ENCODE results near the gene FXYD6. TPM values are rescaled to one million over a fixed set of nuclear protein-coding genes. Genes with fewer than 3 reads are reported as not detected.

FXYD6 gene
- total RNA-seq, 2 donors from 2014 or later: 0.19 TPM; not detected in 1

DNA sequence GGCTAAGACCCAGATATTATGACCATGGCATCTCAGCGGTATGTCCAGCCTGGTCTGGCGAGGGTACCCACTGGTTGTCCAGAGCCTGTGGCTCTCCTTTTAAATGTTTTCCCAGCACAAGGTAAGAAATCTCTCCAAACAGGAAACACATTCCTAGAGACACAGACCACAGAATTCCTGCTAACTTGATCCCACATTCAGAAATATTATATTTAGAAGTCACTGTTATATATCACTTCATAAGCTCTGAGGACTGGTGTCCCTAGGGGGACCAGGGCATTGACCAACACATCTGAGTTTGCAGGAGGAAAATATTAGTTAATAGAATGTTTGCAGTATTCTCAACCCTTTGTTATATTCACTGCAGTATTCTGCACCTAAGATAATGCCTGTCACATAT, 29.7 kb upstream of the FXYD6 start:
- Mint-ChIP-seq H3K9me3 (no peaks in the 10 kb centered on the region), H3K27ac (no peak overlapping the region), H3K27me3 (no peaks in the 10 kb centered on the region), H3K36me3 (ENCODE audit: low read depth) (no peaks in the 10 kb centered on the region), H3K4me3 (no peak overlapping the region), H3K4me1 (peaks cover 8% of the 10 kb centered on the region)
- ATAC-seq (replicated peaks): no peak

DNA sequence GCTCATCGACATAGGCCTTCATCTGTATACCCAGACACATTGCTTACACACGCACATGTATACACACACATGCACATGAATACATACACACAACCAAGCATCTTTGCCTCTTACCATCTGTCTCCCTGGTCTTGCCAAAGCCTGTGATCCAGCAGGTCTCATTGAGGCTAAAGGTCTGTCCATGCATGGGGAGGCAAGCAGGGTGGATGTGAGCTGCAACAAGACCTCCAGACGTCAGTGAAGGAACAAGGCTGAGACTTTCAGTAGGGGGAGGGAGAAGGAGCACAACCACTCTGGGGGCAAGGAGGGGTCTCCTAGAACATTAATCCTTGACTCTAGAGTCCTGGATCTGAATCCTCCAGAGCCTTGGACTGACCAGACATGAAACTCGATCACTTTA, 29.1 kb upstream of the FXYD6 start:
- H3K27ac Mint-ChIP-seq: no peak overlapping the region

DNA sequence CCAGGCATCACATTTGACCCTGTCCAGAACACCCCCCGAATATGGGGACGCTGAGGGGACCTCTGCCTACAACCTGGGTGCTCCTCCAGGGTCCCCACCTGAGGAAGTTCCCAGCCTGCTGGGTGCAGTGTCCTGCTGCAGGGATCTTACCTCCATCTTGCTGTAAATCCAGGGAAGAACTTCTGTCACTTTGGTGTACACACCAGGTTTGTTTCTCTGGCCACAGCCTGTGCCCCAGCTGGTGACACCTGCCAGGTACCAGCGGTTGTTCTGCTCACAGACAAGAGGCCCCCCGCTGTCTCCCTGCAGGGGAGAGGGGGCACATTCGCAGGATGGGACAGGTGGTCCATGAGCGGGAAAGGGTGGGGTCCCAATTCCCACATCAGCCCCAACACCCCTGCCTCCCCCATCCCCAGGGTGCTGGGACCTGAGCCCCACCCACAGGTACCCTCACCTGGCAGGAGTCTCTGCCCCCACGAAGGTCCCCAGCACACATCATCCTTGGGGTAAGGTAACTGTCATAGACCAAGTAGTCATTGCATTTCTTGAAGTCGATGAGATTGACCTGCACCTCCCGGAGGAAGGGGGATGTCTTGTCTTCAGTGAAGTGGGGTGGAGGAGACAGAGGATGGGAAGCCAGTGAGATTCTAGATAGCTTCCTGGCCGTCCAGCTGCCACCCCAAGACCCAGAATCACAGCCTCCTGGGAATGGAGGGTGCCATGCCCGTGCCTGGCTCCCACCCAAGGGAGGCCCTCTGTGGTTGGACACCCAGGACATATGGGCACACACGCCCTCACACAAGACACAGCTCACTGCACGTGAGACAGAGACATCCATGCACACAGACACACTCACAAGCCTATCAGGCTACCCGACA, 27.3 kb upstream of the FXYD6 start:
- no peak for ATAC-seq (replicated peaks)
- Mint-ChIP-seq H3K27me3 (no peaks in the 10 kb centered on the region), H3K9me3 (no peaks in the 10 kb centered on the region), H3K4me1 (peaks cover 8% of the 10 kb centered on the region), H3K27ac (no peak overlapping the region), H3K36me3 (ENCODE audit: low read depth) (no peaks in the 10 kb centered on the region), H3K4me3 (no peak overlapping the region)

More for the DNA sequence above, 29.1 kb upstream of the FXYD6 start:
- no peaks in the 10 kb centered on the region for H3K36me3 Mint-ChIP-seq (ENCODE audit: low read depth)
- no peak overlapping the region for H3K4me3 Mint-ChIP-seq
- H3K4me1 Mint-ChIP-seq: peaks cover 8% of the 10 kb centered on the region
- H3K9me3 Mint-ChIP-seq: no peaks in the 10 kb centered on the region
- ATAC-seq (replicated peaks): no peak
- no peaks in the 10 kb centered on the region for H3K27me3 Mint-ChIP-seq

DNA sequence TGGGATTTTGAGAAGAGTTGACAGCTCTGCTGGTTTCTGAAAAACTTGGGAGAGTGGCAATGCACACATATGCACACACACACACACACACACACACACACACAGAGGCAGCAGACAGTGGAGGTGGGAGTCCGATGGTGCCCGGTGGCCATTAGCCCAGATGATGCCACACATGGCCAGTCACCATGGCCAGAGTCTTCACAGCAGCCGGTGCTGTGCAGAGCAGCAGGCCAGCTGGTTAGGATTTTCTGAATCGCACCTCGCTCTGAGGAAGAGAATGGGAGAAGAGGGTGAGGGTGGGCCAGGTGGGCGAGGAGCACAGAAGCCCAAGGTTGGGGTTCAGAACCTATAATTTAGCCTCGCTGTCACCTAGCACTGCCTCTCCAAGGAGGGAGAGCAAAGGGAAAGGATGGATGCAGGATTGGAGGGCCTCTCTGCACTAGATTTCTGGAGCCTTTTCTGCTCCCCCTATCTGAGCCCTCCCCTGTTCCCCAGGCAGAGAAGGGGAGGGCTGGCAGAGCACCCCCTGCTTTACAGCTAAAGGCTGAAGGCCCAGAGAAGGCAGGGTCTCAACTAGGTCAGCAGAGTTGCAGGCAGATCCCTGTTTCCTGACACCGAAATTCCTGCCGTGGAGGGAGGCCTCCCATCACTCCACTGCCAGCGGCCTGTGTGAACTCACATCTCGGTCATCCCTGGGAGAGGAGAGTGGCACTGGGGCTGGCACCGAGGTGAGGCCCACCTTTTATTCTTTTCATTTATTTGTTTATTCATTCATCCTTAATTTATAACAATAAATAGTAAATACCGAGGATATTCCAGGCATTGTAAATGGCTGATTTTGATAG, 25.8 kb upstream of the FXYD6 start:
- H3K27ac Mint-ChIP-seq: peak overlapping the region; percentile 9
- no peaks in the 10 kb centered on the region for H3K4me1 Mint-ChIP-seq
- no peaks in the 10 kb centered on the region for H3K36me3 Mint-ChIP-seq (ENCODE audit: low read depth)
- no peaks in the 10 kb centered on the region for H3K27me3 Mint-ChIP-seq
- H3K4me3 Mint-ChIP-seq: no peak overlapping the region
- no peaks in the 10 kb centered on the region for H3K9me3 Mint-ChIP-seq
- ATAC-seq (replicated peaks): no peak

DNA sequence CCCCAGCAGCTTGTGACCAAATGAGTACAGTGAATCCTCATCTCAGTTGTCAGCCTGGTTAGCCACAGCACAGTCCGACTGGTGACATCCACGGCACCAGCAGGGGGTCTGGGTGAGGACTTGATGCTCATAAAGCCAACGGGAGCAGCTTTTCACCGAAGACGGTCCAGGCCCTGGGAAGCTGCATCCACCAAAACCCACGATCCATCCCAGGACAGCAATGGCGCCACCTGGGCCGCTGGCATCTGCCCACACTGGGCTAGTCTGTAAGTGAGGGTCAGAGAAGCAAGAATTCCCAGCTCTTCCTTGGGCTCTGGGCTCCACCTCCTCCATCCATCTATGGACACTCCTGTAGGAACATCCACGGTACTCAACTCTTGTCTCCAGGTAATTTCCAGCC, 25.1 kb upstream of the FXYD6 start:
- peaks cover 3% of the 10 kb centered on the region for H3K27me3 Mint-ChIP-seq
- ATAC-seq (replicated peaks): no peak

DNA sequence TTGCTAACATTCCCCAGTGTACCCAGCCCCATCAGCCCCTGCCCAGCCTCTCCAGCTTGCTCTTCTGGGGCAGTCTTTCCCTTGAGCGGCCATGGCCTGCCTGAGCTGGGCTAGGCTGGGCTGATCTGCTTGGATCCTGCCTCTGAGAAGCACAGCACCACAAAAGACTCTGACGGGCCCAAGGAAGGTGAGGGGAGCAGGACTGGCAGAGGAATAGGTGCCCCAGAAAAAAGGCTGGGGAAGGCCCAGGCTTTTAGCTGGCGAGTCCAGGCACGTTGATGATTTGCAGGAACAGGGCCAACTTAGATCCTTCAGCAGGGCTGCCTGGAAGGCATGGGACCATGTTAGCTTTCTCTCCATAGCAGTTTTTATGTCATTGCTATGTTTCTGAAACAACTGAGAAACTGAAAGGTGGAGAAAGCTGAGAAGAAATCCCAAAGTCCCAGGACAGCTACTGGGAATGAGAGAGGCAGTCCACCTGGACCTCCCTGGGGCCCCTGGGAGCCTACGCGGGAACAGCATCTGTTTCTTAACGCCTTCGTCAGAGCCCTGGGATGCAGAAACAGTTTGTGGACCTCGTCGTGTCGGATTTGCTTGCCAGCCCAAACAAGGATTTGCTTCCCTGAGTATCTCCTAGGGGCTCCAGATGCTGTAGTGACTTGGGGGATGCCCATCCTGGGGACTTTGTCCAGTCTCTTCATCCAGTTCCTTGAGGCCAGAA, 24.4 kb upstream of the FXYD6 start:
- Mint-ChIP-seq H3K4me3 (no peak overlapping the region), H3K27me3 (peaks cover 7% of the 10 kb centered on the region), H3K27ac (no peak overlapping the region), H3K36me3 (ENCODE audit: low read depth) (no peaks in the 10 kb centered on the region), H3K4me1 (no peaks in the 10 kb centered on the region), H3K9me3 (no peaks in the 10 kb centered on the region)
- ATAC-seq (replicated peaks): no peak

More for the DNA sequence above, 25.1 kb upstream of the FXYD6 start:
- no peak overlapping the region for H3K27ac Mint-ChIP-seq
- H3K4me1 Mint-ChIP-seq: no peaks in the 10 kb centered on the region
- H3K36me3 Mint-ChIP-seq (ENCODE audit: low read depth): no peaks in the 10 kb centered on the region
- no peaks in the 10 kb centered on the region for H3K9me3 Mint-ChIP-seq
- H3K4me3 Mint-ChIP-seq: no peak overlapping the region

DNA sequence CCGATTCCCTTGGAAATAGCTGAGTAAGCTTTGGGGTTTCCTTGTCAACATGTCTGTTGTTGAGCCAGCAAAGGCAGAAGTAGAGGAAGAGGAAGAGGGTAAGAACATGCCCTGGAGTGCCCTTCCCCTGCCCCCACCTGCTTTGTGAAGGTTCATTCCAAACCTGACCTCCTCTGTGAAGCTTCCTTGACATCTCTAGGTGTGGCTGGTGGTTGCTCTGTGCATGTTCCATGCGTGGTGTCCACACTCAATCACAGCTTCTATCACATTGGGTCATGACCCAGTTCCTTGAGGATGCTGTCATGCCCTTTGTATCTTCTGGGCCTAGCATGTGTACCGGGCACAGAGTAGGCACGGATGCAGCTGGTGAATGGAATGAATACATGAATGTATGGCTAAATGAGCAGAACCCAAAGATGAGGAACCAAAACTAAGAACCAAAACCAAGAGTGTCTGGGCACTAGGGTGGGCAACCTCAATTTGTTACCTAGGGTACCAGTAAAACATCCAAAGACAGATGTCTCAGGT, 23.7 kb upstream of the FXYD6 start:
- Mint-ChIP-seq H3K4me3 (no peak overlapping the region), H3K27me3 (peaks cover 9% of the 10 kb centered on the region), H3K4me1 (no peaks in the 10 kb centered on the region)

DNA sequence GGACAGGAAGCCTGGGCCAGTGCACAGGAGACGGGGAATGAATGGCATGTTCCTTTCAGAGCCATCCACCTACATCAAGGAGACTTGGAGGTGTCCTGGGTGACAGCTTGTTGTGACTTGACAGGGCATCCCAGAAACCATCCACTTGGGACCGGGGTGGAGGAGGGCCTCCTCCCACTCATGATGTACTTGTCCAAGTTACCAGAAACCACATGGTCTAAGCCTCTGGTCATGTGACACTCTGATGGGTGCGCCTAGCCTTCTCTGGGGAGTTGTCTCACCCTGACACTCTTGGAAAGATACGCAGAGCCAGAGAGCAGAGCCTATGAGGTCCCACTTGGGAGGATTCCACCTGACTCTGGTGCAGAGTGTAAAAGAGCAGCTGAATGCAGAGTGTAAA, 21.6 kb upstream of the FXYD6 start:
- H3K36me3 Mint-ChIP-seq (ENCODE audit: low read depth): no peaks in the 10 kb centered on the region
- ATAC-seq (replicated peaks): no peak
- H3K4me3 Mint-ChIP-seq: no peak overlapping the region
- H3K27ac Mint-ChIP-seq: no peak overlapping the region
- no peaks in the 10 kb centered on the region for H3K4me1 Mint-ChIP-seq
- H3K9me3 Mint-ChIP-seq: no peaks in the 10 kb centered on the region
- H3K27me3 Mint-ChIP-seq: peaks cover 20% of the 10 kb centered on the region

More for the DNA sequence above, 23.7 kb upstream of the FXYD6 start:
- Mint-ChIP-seq H3K36me3 (ENCODE audit: low read depth) (no peaks in the 10 kb centered on the region), H3K27ac (no peak overlapping the region), H3K9me3 (no peaks in the 10 kb centered on the region)
- ATAC-seq (replicated peaks): no peak

DNA sequence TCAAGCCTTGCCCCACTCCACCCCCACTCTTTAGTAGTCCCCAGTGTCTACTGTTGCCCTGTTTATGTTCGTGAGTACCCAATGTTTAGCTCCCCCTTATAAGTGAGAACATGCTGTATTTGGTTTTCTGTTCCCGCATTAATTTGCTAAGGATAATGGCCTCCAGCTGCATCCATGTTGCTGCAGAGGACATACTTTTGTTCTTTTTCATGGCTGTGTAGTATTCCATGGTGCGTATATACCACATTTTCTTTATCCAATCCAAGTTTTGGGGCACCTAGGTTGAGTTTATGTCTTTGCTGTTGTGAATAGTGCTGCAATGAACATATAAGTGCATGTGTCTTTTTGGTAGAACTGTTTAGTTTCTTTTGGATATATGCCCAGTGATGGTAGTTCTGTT, 16.2 kb upstream of the FXYD6 start:
- H3K27ac Mint-ChIP-seq: no peak overlapping the region
- no peaks in the 10 kb centered on the region for H3K36me3 Mint-ChIP-seq (ENCODE audit: low read depth)
- H3K27me3 Mint-ChIP-seq: peaks cover 25% of the 10 kb centered on the region
- H3K4me1 Mint-ChIP-seq: no peaks in the 10 kb centered on the region
- no peak overlapping the region for H3K4me3 Mint-ChIP-seq
- no peaks in the 10 kb centered on the region for H3K9me3 Mint-ChIP-seq
- no peak for ATAC-seq (replicated peaks)

DNA sequence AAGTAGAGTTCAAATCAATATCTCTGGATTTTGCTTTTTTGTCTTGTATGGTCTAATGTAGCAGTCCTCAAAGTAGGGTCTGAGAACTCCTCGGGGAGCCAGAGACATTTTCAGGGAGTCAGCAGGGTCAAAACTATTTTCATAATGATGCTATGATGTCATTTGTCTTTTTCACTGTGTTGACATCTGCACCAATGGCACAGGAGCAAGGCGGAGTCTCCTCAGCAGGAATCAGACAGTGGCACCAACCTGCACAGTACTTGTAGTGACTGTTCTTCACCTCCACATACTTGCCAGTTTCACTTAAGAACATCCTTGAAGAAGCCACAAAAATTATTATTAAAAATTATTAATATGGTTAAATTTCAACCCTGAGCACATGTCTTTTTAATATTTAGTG, 14.9 kb upstream of the FXYD6 start:
- Mint-ChIP-seq H3K4me1 (no peaks in the 10 kb centered on the region), H3K4me3 (no peak overlapping the region), H3K9me3 (no peaks in the 10 kb centered on the region), H3K27me3 (peaks cover 20% of the 10 kb centered on the region), H3K27ac (no peak overlapping the region), H3K36me3 (ENCODE audit: low read depth) (no peaks in the 10 kb centered on the region)
- no peak for ATAC-seq (replicated peaks)

DNA sequence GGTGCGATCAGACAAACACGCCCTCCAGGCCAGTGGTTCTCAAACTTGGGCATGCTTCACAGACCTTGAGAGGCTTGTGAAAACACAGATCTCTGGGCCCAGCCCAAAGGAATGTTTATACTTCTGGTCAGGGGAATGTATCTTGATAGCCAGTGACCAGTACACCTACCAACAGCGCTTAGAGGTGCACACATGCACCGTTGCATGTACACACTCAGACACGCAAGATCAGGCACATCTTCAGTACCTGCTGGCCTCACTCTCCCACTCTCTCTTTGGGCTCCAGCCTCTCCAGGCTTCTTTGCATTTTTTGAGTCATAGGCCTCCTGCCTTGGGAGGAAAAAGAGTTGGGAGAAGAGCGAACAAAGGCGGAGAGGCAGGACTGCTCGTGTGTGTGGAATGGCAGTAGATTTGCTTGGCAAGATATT, 11.7 kb upstream of the FXYD6 start:
- no peaks in the 10 kb centered on the region for H3K36me3 Mint-ChIP-seq (ENCODE audit: low read depth)
- ATAC-seq (replicated peaks): no peak
- H3K4me3 Mint-ChIP-seq: no peak overlapping the region
- H3K27me3 Mint-ChIP-seq: peaks cover 6% of the 10 kb centered on the region
- H3K9me3 Mint-ChIP-seq: no peaks in the 10 kb centered on the region
- H3K4me1 Mint-ChIP-seq: no peaks in the 10 kb centered on the region
- no peak overlapping the region for H3K27ac Mint-ChIP-seq

DNA sequence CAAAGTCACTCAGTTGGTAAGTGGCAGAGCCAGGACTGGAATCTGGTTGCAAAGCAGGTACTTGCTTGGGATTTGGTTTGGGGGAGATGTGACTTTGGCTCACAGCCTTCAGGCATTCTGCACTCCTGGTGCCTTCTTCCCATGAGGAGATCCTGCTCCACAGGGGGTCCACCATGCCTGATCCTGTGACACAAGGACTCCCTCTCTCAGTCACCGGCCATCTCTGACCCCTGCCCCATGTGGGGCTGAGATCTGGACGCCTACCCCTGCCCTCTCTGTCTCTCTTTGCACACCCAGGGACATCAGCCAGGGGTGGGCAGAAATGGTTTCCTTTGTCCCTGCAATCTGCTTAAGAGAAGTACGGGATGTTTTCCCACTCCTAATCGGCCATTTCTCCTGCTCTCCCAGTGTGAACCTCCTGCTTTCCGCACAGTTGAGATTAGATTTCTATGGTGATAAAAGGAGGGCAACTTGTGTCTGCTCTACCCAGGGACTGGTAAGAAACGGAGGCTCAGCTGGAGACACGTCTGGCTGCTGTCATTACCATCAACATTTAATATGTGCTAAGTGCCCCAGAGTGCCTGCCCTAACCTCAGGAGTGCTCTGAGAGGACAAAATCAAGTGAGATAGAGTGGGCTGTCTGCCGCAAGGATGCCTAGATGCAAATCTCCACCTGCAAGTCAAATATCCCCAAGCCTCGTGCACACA, 11.1 kb upstream of the FXYD6 start:
- Mint-ChIP-seq H3K36me3 (ENCODE audit: low read depth) (no peaks in the 10 kb centered on the region), H3K4me1 (no peaks in the 10 kb centered on the region), H3K9me3 (no peaks in the 10 kb centered on the region), H3K27ac (no peak overlapping the region), H3K27me3 (peaks cover 4% of the 10 kb centered on the region), H3K4me3 (no peak overlapping the region)
- no peak for ATAC-seq (replicated peaks)

DNA sequence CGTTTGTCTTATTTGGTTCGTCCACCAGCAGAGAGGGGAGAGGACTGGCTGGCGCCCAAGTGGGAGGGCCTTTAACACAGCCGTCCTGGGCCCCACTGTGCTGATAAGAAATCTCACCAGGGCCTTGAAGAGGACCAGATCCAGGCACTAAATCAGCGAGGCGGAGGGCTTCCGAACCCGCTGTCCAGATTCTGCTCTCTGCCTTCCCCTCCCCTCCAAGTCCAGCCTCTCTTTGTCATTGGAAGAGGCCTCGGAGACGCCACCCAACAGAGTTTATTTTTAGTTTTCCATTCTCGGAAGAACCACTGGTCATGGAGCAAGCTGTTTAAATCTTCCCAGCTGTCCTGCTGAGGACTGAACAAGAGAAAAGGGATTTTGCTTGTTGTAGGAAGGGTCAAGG, 9.3 kb upstream of the FXYD6 start:
- no peak overlapping the region for H3K27ac Mint-ChIP-seq
- ATAC-seq (replicated peaks): no peak
- H3K27me3 Mint-ChIP-seq: peaks cover 4% of the 10 kb centered on the region
- no peaks in the 10 kb centered on the region for H3K4me1 Mint-ChIP-seq
- no peaks in the 10 kb centered on the region for H3K9me3 Mint-ChIP-seq
- H3K4me3 Mint-ChIP-seq: no peak overlapping the region
- no peaks in the 10 kb centered on the region for H3K36me3 Mint-ChIP-seq (ENCODE audit: low read depth)

DNA sequence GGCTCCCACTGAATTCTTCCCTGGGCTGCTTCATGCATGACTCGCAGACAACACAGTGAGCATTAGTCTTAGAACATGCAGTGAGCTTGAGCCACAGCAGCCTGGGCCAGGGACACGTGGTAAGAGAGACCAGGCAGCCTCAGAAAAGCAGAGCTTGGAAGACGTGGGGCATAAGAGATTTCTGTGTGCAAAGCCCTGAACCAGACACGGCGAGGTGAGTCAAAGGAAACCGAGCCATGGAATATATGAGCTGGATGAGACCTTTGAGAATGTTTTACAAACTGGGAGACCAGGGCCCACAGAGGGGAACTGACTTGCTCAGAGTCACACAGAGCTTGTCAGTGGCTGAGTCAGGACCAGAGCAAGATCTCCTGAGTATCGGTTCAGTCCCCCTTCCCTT, 8.5 kb upstream of the FXYD6 start:
- no peaks in the 10 kb centered on the region for H3K9me3 Mint-ChIP-seq
- no peaks in the 10 kb centered on the region for H3K36me3 Mint-ChIP-seq (ENCODE audit: low read depth)
- no peaks in the 10 kb centered on the region for H3K4me1 Mint-ChIP-seq
- H3K27me3 Mint-ChIP-seq: peaks cover 12% of the 10 kb centered on the region
- no peak overlapping the region for H3K27ac Mint-ChIP-seq
- ATAC-seq (replicated peaks): peak; percentile 87
- no peak overlapping the region for H3K4me3 Mint-ChIP-seq
